GM23338 (cell line): Measurements from ENCODE around the gene WHAMM. TPM values are rescaled to one million over a fixed set of nuclear protein-coding genes. Genes with fewer than 3 reads are reported as not detected.

Experiments
- ATAC-seq: fragments of 200-7000 bp; cut with Tn5 transposase; 3 replicates; pipeline ENCODE4 v1.9.1; 2020
- DNase-seq: peaks from one replicate; pipeline ENCODE4 v3.0.0-alpha.2; 2015; ENCODE audit warnings: low spot score
- H2AFZ ChIP-seq: fragments of 200-600 bp; sonication (generic); 2 replicates; pipeline ENCODE4 v1.8.0; 2016; ENCODE audit warnings: antibody characterized with exemption, mild to moderate bottlenecking, moderate library complexity
- H3F3A ChIP-seq: fragments of 200-600 bp; sonication (generic); replicated peaks from 2 replicates; pipeline ENCODE4 v1.8.0; 2017; ENCODE audit warnings: antibody characterized with exemption, mixed run types, low read depth
- H3K27ac ChIP-seq: fragments of 200-600 bp; sonication (generic); 2 replicates; pipeline ENCODE4 v1.6.1; 2016; ENCODE audit warnings: low read depth
- H3K27me3 ChIP-seq: fragments of 200-600 bp; sonication (generic); 2 replicates; pipeline ENCODE4 v1.8.0; 2016; ENCODE audit warnings: mild to moderate bottlenecking, mixed run types, moderate library complexity; ENCODE audit not compliant: insufficient read depth
- H3K36me3 ChIP-seq: fragments of 200-600 bp; sonication (generic); 2 replicates; pipeline ENCODE4 v1.8.0; 2016; ENCODE audit warnings: mild to moderate bottlenecking; ENCODE audit not compliant: insufficient read depth
- H3K4me1 ChIP-seq: fragments of 200-600 bp; sonication (generic); 2 replicates; pipeline ENCODE4 v1.8.0; 2016; ENCODE audit warnings: mild to moderate bottlenecking, moderate library complexity; ENCODE audit not compliant: insufficient read depth
- H3K4me2 ChIP-seq: fragments of 200-600 bp; sonication (generic); 2 replicates; pipeline ENCODE4 v1.7.1; 2017; ENCODE audit warnings: mixed run types
- H3K4me3 ChIP-seq: fragments of 200-600 bp; sonication (generic); 2 replicates; pipeline ENCODE4 v1.6.1; 2016; ENCODE audit warnings: mixed run types
- H3K79me2 ChIP-seq: fragments of 200-600 bp; sonication (generic); replicated peaks from 2 replicates; pipeline ENCODE4 v1.8.0; 2017; ENCODE audit warnings: mild to moderate bottlenecking; ENCODE audit not compliant: insufficient read depth
- H3K9me2 ChIP-seq: fragments of 200-600 bp; sonication (generic); 2 replicates; pipeline ENCODE4 v1.8.0; 2017; ENCODE audit not compliant: insufficient read depth
- H4K20me1 ChIP-seq: fragments of 200-600 bp; sonication (generic); replicated peaks from 2 replicates; pipeline ENCODE4 v1.8.0; 2017; ENCODE audit warnings: mild to moderate bottlenecking; ENCODE audit not compliant: insufficient read depth
- H3K27ac Mint-ChIP-seq: 2 replicates; pipeline ENCODE4 v1.8.0; 2020; ENCODE audit warnings: inconsistent platforms, mild to moderate bottlenecking, moderate library complexity, mixed read lengths
- H3K27me3 Mint-ChIP-seq: 3 replicates; pipeline ENCODE4 v1.8.0; 2022; ENCODE audit warnings: low read depth, mild to moderate bottlenecking, moderate library complexity, mixed read lengths, inconsistent platforms; ENCODE audit not compliant: insufficient read depth, poor library complexity
- H3K36me3 Mint-ChIP-seq: 3 replicates; pipeline ENCODE4 v1.8.0; 2021; ENCODE audit warnings: low read depth, mild to moderate bottlenecking, inconsistent platforms, moderate library complexity, mixed read lengths
- H3K4me1 Mint-ChIP-seq: 3 replicates; pipeline ENCODE4 v1.8.0; 2020; ENCODE audit warnings: mild to moderate bottlenecking, inconsistent platforms, mixed read lengths
- H3K4me3 Mint-ChIP-seq: 3 replicates; pipeline ENCODE4 v1.8.0; 2021; ENCODE audit warnings: moderate library complexity, mild to moderate bottlenecking, inconsistent platforms, mixed read lengths
- H3K9me3 Mint-ChIP-seq: 3 replicates; pipeline ENCODE4 v1.8.0; 2020; ENCODE audit warnings: moderate library complexity, mild to moderate bottlenecking, inconsistent platforms, mixed read lengths
- CREB1 ChIP-seq: fragments of 250-450 bp; sonication (Bioruptor Pico); IDR thresholded peaks from 2 replicates; pipeline ENCODE4 v1.5.0; 2020; ENCODE audit warnings: low read depth, mild to moderate bottlenecking, moderate library complexity
- EZH2phosphoT487 ChIP-seq: fragments of 200-600 bp; sonication (generic); IDR thresholded peaks from one replicate; pipeline ENCODE4 v1.8.1; 2018; ENCODE audit warnings: antibody characterized with exemption; ENCODE audit not compliant: unreplicated experiment
- ZNF114 ChIP-seq: fragments of 250-450 bp; sonication (Bioruptor Pico); IDR thresholded peaks from 2 replicates; pipeline ENCODE4 v1.5.0; 2020; ENCODE audit warnings: mild to moderate bottlenecking, moderate library complexity
- ZNF331 ChIP-seq: fragments of 250-450 bp; sonication (Bioruptor Pico); IDR thresholded peaks from 2 replicates; pipeline ENCODE4 v1.5.0; 2020; ENCODE audit warnings: low read depth, mild to moderate bottlenecking, moderate library complexity
- polyA plus RNA-seq: library from polyadenylated mRNA; unstranded; fragments of >200 nt; fragmentation: Nextera tagmentation; extraction: Ambion mirVana; gene quantifications from 2 replicates; pipeline ENCODE4 v1.2.1, GENCODE V29; 2016
- total RNA-seq: library from RNA; depleted of rRNA; stranded (reverse); fragments of >200 nt; shearing (Covaris generic); gene quantifications from 2 replicates; pipeline ENCODE4 v1.2.3, GENCODE V29; 2014
- TF ChIP-seq, protein P1 (sequence below): IDR thresholded peaks from one replicate; pipeline ENCODE4 v1.6.1; 2018; ENCODE audit warnings: antibody characterized with exemption; ENCODE audit not compliant: unreplicated experiment
- TF ChIP-seq, protein P2 (sequence below), 2 experiments: fragments of 200-600 bp in 1 of 2; sonication (generic) in 1 of 2; conservative IDR thresholded peaks; 2 replicates each; pipeline versions ENCODE4 v1.5.1 to v1.6.1; 2016 to 2017; ENCODE audit warnings: antibody characterized with exemption in 2 of 2, low read depth in 2 of 2, mild to moderate bottlenecking in 2 of 2, moderate library complexity in 1 of 2
- TF ChIP-seq, protein P3 (sequence below): IDR thresholded peaks from 2 replicates; pipeline ENCODE4 v1.6.1; 2016; ENCODE audit warnings: antibody characterized with exemption

The WHAMM gene
- total and polyA plus RNA-seq, 2 experiments from 2014 or later = 2.2 to 4.1 TPM

DNA sequence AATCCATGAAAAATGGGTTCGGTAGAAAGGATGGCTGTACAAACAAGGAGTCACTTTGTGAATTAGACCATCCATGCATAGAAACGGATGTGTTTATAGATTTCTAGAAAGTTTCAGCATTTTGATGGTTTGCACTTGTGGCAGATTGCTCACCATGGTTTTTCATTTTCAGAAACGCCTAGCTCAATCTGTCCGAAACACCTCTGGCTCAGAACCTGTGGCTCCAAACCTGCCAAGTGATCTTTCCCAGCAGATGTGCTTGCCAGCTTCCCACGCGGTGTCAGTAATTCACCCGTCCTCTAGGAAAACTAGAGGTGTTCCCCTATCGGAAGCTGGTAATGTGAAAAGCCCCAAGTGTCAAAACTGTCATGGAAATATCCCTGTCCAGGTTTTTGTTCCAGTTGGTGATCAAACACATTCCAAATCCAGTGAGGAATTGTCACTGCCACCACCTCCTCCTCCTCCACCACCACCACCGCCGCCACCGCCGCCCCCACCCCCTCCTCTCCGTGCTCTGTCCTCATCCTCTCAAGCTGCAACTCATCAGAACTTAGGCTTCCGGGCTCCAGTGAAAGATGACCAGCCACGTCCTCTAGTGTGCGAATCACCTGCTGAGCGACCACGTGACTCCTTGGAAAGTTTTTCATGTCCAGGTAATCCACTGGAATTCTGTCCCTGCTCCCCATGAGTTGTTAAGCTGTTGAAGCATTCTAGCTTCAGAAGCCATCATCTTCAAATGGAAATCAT, 21.2 kb downstream of the WHAMM start (continued):
- TF ChIP-seq, protein P1, sequence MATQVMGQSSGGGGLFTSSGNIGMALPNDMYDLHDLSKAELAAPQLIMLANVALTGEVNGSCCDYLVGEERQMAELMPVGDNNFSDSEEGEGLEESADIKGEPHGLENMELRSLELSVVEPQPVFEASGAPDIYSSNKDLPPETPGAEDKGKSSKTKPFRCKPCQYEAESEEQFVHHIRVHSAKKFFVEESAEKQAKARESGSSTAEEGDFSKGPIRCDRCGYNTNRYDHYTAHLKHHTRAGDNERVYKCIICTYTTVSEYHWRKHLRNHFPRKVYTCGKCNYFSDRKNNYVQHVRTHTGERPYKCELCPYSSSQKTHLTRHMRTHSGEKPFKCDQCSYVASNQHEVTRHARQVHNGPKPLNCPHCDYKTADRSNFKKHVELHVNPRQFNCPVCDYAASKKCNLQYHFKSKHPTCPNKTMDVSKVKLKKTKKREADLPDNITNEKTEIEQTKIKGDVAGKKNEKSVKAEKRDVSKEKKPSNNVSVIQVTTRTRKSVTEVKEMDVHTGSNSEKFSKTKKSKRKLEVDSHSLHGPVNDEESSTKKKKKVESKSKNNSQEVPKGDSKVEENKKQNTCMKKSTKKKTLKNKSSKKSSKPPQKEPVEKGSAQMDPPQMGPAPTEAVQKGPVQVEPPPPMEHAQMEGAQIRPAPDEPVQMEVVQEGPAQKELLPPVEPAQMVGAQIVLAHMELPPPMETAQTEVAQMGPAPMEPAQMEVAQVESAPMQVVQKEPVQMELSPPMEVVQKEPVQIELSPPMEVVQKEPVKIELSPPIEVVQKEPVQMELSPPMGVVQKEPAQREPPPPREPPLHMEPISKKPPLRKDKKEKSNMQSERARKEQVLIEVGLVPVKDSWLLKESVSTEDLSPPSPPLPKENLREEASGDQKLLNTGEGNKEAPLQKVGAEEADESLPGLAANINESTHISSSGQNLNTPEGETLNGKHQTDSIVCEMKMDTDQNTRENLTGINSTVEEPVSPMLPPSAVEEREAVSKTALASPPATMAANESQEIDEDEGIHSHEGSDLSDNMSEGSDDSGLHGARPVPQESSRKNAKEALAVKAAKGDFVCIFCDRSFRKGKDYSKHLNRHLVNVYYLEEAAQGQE = no peak
- TF ChIP-seq, protein P2, sequence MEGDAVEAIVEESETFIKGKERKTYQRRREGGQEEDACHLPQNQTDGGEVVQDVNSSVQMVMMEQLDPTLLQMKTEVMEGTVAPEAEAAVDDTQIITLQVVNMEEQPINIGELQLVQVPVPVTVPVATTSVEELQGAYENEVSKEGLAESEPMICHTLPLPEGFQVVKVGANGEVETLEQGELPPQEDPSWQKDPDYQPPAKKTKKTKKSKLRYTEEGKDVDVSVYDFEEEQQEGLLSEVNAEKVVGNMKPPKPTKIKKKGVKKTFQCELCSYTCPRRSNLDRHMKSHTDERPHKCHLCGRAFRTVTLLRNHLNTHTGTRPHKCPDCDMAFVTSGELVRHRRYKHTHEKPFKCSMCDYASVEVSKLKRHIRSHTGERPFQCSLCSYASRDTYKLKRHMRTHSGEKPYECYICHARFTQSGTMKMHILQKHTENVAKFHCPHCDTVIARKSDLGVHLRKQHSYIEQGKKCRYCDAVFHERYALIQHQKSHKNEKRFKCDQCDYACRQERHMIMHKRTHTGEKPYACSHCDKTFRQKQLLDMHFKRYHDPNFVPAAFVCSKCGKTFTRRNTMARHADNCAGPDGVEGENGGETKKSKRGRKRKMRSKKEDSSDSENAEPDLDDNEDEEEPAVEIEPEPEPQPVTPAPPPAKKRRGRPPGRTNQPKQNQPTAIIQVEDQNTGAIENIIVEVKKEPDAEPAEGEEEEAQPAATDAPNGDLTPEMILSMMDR (conservative IDR thresholded peaks at IDR 0.05; ENCODE audit: low read depth in 2 of 2) = no peak

DNA sequence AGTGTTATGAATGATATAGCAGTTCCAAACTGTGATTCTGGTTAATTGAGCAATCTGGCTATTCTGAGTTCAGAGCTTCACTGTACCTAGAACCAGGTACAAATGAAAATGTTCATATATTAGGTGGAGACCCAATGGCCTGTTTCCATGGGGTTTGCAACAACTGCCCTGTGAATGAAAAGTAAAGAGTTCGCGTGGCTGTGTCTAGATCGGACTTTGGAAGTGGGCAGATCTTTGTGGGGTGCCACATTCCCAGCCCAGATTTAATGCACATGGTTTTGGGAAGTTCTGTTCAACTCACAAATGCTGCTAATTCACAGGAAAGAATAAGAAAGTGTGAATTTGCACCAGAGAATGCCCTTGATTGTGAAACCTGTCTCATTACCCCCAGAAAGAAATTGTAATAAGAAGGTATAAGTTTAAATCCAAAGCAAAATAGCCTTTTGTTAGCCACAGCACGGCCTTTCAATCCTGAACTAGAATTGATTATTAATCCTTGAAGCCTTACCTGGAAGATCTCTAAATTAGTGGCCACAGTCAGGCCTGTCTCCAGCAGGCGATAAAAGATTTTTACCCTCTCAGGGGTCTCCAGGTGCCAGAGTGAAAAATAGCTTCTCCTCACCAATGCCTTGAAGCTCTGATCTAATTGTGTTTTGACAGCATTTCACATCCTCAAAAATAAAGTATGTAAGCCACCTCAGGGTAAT, 22.6 kb downstream of the WHAMM start:
- no peak overlapping the region for H3K4me2 ChIP-seq
- peaks cover 17% of the 10 kb centered on the region for H3K36me3 ChIP-seq
- Mint-ChIP-seq H3K36me3 (peaks cover 37% of the 10 kb centered on the region), H3K27ac (no peak overlapping the region), H3K27me3 (no peaks in the 10 kb centered on the region), H3K4me1 (no peaks in the 10 kb centered on the region), H3K9me3 (no peaks in the 10 kb centered on the region), H3K4me3 (no peak overlapping the region)
- no peaks in the 10 kb centered on the region for H3K27me3 ChIP-seq
- H4K20me1 ChIP-seq = no peaks in the 10 kb centered on the region
- H3K27ac ChIP-seq = no peak overlapping the region
- H3K9me2 ChIP-seq = no peaks in the 10 kb centered on the region
- no peak overlapping the region for H3K4me3 ChIP-seq
- H3K79me2 ChIP-seq = no peaks in the 10 kb centered on the region
- no peaks in the 10 kb centered on the region for H3F3A ChIP-seq
- no peak for ATAC-seq
- no peaks in the 10 kb centered on the region for H3K4me1 ChIP-seq
- no peak for DNase-seq
- no peak overlapping the region for H2AFZ ChIP-seq
- TF ChIP-seq EZH2phosphoT487 = no peak
- TF ChIP-seq, protein P1 = no peak
- TF ChIP-seq, protein P3, sequence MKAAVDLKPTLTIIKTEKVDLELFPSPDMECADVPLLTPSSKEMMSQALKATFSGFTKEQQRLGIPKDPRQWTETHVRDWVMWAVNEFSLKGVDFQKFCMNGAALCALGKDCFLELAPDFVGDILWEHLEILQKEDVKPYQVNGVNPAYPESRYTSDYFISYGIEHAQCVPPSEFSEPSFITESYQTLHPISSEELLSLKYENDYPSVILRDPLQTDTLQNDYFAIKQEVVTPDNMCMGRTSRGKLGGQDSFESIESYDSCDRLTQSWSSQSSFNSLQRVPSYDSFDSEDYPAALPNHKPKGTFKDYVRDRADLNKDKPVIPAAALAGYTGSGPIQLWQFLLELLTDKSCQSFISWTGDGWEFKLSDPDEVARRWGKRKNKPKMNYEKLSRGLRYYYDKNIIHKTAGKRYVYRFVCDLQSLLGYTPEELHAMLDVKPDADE = no peak
- no peak for TF ChIP-seq ZNF114 (CRISPR knock-in tag)
- no peak for TF ChIP-seq ZNF331
- TF ChIP-seq CREB1 = no peak
